ENCODE data around the gene ICE1. TPM values are rescaled to one million over a fixed set of nuclear protein-coding genes. Genes with fewer than 3 reads are reported as not detected.
A peak's percentile ranks its signal among the peaks of the same experiment; 100 is the strongest.

Gene ICE1
- total and polyA plus RNA-seq, 9 of the 15 experiments (the other 6 are each of a cell fraction or from before 2014, with no cell fraction given) = 4.9 to 47.4 (median 28.2) TPM

DNA sequence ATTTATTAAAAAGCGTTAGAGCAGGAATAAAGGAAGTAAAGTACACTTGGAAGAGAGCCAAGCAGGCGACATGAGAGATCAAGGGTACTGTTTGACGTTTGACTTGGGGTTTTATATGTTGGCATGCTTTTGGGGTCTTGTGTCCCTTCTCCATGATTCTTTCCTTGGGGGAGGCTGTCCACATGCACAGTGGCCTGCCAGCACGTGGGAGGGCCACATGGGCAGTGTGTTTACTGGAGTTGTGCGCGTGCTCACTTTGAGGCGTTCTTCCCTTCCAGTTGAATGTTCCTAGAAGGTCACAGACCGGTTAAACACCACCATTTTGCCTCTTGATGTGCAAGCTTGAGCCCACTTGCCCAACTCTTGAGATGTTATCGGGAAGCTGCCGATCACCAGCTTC, 49.5 kb upstream of the ICE1 start (continued):
- TF ChIP-seq, protein P1, sequence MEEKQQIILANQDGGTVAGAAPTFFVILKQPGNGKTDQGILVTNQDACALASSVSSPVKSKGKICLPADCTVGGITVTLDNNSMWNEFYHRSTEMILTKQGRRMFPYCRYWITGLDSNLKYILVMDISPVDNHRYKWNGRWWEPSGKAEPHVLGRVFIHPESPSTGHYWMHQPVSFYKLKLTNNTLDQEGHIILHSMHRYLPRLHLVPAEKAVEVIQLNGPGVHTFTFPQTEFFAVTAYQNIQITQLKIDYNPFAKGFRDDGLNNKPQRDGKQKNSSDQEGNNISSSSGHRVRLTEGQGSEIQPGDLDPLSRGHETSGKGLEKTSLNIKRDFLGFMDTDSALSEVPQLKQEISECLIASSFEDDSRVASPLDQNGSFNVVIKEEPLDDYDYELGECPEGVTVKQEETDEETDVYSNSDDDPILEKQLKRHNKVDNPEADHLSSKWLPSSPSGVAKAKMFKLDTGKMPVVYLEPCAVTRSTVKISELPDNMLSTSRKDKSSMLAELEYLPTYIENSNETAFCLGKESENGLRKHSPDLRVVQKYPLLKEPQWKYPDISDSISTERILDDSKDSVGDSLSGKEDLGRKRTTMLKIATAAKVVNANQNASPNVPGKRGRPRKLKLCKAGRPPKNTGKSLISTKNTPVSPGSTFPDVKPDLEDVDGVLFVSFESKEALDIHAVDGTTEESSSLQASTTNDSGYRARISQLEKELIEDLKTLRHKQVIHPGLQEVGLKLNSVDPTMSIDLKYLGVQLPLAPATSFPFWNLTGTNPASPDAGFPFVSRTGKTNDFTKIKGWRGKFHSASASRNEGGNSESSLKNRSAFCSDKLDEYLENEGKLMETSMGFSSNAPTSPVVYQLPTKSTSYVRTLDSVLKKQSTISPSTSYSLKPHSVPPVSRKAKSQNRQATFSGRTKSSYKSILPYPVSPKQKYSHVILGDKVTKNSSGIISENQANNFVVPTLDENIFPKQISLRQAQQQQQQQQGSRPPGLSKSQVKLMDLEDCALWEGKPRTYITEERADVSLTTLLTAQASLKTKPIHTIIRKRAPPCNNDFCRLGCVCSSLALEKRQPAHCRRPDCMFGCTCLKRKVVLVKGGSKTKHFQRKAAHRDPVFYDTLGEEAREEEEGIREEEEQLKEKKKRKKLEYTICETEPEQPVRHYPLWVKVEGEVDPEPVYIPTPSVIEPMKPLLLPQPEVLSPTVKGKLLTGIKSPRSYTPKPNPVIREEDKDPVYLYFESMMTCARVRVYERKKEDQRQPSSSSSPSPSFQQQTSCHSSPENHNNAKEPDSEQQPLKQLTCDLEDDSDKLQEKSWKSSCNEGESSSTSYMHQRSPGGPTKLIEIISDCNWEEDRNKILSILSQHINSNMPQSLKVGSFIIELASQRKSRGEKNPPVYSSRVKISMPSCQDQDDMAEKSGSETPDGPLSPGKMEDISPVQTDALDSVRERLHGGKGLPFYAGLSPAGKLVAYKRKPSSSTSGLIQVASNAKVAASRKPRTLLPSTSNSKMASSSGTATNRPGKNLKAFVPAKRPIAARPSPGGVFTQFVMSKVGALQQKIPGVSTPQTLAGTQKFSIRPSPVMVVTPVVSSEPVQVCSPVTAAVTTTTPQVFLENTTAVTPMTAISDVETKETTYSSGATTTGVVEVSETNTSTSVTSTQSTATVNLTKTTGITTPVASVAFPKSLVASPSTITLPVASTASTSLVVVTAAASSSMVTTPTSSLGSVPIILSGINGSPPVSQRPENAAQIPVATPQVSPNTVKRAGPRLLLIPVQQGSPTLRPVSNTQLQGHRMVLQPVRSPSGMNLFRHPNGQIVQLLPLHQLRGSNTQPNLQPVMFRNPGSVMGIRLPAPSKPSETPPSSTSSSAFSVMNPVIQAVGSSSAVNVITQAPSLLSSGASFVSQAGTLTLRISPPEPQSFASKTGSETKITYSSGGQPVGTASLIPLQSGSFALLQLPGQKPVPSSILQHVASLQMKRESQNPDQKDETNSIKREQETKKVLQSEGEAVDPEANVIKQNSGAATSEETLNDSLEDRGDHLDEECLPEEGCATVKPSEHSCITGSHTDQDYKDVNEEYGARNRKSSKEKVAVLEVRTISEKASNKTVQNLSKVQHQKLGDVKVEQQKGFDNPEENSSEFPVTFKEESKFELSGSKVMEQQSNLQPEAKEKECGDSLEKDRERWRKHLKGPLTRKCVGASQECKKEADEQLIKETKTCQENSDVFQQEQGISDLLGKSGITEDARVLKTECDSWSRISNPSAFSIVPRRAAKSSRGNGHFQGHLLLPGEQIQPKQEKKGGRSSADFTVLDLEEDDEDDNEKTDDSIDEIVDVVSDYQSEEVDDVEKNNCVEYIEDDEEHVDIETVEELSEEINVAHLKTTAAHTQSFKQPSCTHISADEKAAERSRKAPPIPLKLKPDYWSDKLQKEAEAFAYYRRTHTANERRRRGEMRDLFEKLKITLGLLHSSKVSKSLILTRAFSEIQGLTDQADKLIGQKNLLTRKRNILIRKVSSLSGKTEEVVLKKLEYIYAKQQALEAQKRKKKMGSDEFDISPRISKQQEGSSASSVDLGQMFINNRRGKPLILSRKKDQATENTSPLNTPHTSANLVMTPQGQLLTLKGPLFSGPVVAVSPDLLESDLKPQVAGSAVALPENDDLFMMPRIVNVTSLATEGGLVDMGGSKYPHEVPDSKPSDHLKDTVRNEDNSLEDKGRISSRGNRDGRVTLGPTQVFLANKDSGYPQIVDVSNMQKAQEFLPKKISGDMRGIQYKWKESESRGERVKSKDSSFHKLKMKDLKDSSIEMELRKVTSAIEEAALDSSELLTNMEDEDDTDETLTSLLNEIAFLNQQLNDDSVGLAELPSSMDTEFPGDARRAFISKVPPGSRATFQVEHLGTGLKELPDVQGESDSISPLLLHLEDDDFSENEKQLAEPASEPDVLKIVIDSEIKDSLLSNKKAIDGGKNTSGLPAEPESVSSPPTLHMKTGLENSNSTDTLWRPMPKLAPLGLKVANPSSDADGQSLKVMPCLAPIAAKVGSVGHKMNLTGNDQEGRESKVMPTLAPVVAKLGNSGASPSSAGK (IDR thresholded peaks at IDR 0.05) = peak; percentile 87
- TF ChIP-seq NCOA2 (IDR thresholded peaks at IDR 0.05; ENCODE audit: partially characterized antibody in 2 of 2) (no peak), ZNF274 (IDR thresholded peaks at IDR 0.05; ENCODE audit: borderline replicate concordance, low read depth, low read length) (no peak), MEF2A (IDR thresholded peaks at IDR 0.05; ENCODE audit: control insufficient read depth, low read depth, low read length) (no peak), RBM17 (IDR thresholded peaks at IDR 0.05; ENCODE audit: borderline replicate concordance, low read depth, low read length) (no peak), MCM2 (IDR thresholded peaks at IDR 0.05; ENCODE audit: low read depth) (no peak)
- TF ChIP-seq, protein P2, sequence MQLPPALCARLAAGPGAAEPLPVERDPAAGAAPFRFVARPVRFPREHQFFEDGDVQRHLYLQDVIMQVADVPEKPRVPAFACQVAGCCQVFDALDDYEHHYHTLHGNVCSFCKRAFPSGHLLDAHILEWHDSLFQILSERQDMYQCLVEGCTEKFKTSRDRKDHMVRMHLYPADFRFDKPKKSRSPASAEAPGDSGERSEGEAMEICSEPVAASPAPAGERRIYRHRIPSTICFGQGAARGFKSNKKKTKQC (CRISPR knock-in tag; IDR thresholded peaks at IDR 0.05) = peak; percentile 92; the same call in 1 of the 2 replicates

Measured in K562 (cell line).